Ishikawa (cell line): ENCODE results near the gene ZNF680.

ENCODE experiments used
- CEBPB ChIP-seq: IDR thresholded peaks from 2 replicates; pipeline ENCODE4 v1.6.1; 2012
- CREB1 ChIP-seq: IDR thresholded peaks from 2 replicates; pipeline ENCODE4 v1.6.1; 2012; ENCODE audit warnings: low read depth
- EGR1 ChIP-seq: IDR thresholded peaks from 2 replicates; pipeline ENCODE4 v1.6.1; 2012
- EP300 ChIP-seq: IDR thresholded peaks from 2 replicates; pipeline ENCODE4 v1.6.1; 2012; ENCODE audit warnings: borderline replicate concordance
- FOXM1 ChIP-seq: IDR thresholded peaks from 2 replicates; pipeline ENCODE4 v1.6.1; 2012; ENCODE audit warnings: low read depth, borderline replicate concordance
- NFIC ChIP-seq: IDR thresholded peaks from 2 replicates; pipeline ENCODE4 v1.6.1; 2012
- RAD21 ChIP-seq: IDR thresholded peaks from 2 replicates; pipeline ENCODE4 v1.6.1; 2012; ENCODE audit warnings: low read depth
- REST ChIP-seq: IDR thresholded peaks from 2 replicates; pipeline ENCODE4 v1.6.1; 2012; ENCODE audit warnings: low read depth, mild to moderate bottlenecking
- TAF1 ChIP-seq: IDR thresholded peaks from 2 replicates; pipeline ENCODE4 v1.6.1; 2012; ENCODE audit warnings: low read depth, mild to moderate bottlenecking
- TCF12 ChIP-seq: IDR thresholded peaks from 2 replicates; pipeline ENCODE4 v1.6.1; 2012; ENCODE audit warnings: low read depth
- TEAD4 ChIP-seq: IDR thresholded peaks from 2 replicates; pipeline ENCODE4 v1.6.1; 2012
- YY1 ChIP-seq: IDR thresholded peaks from 2 replicates; pipeline ENCODE4 v1.6.1; 2012; ENCODE audit warnings: low read depth
- TF ChIP-seq, protein P1 (sequence below): IDR thresholded peaks from 2 replicates; pipeline ENCODE4 v1.6.1; 2012
- TF ChIP-seq, protein P2 (sequence below): IDR thresholded peaks from 2 replicates; pipeline ENCODE4 v1.6.1; 2012

DNA sequence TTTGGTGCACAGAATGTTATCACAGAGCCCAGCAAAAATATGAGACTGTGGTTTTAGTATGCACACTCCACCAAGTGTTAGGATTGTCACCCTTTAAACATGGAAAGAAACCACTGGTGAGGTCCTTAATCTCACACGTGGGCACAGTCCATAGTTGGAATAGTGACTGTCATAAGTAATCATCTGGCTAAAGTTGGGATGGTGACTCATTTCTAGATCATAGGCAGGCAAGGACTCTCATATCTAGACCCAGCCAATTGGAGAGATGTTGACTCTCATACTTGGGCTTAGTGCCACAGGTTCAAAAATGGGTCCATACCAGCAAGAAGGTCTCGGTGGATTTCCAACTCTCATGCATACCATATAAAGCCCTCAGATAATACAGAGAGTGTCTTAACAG is 39.6 kb upstream of the ZNF680 start:
- TF ChIP-seq FOXM1: no peak
- TF ChIP-seq TCF12: no peak
- no peak for TF ChIP-seq EGR1
- no peak for TF ChIP-seq CREB1
- TF ChIP-seq EP300: no peak
- TF ChIP-seq RAD21: no peak
- no peak for TF ChIP-seq REST
- no peak for TF ChIP-seq CEBPB
- no peak for TF ChIP-seq YY1
- TF ChIP-seq, protein P1, sequence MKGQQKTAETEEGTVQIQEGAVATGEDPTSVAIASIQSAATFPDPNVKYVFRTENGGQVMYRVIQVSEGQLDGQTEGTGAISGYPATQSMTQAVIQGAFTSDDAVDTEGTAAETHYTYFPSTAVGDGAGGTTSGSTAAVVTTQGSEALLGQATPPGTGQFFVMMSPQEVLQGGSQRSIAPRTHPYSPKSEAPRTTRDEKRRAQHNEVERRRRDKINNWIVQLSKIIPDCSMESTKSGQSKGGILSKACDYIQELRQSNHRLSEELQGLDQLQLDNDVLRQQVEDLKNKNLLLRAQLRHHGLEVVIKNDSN: no peak
- TF ChIP-seq TAF1: no peak
- TF ChIP-seq, protein P2, sequence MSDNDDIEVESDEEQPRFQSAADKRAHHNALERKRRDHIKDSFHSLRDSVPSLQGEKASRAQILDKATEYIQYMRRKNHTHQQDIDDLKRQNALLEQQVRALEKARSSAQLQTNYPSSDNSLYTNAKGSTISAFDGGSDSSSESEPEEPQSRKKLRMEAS: no peak
- TF ChIP-seq NFIC: no peak
- TF ChIP-seq TEAD4: no peak
